Panc1 (cell line): ENCODE measurements around the gene DOK6. TPM values are rescaled to one million over a fixed set of nuclear protein-coding genes. Genes with fewer than 3 reads are reported as not detected.

ENCODE experiments used
- ATAC-seq: fragments of 200-7000 bp; cut with Tn5 transposase; 2 replicates; pipeline ENCODE4 v1.9.1; 2020; ENCODE audit warnings: mild to moderate bottlenecking, moderate library complexity
- BruUV-seq: library from RNA; stranded (reverse); fragments of 400-500 nt; replicated peaks from 2 replicates; lab custom pipeline; 2021; lab: Mats Ljungman, UMichigan
- CTCF ChIA-PET: fragments of 300-600 bp; sonication (Branson Sonifier 250); formaldehyde crosslinking; loops from one replicate; lab custom pipeline; 2022; ENCODE audit warnings: antibody characterized with exemption; lab: Charles Lee
- POLR2A ChIA-PET: fragments of 300-600 bp; sonication (Branson Sonifier 250); formaldehyde crosslinking; loops from one replicate; lab custom pipeline; 2022; ENCODE audit warnings: antibody characterized with exemption; lab: Charles Lee
- DNase-seq: peaks from one replicate; pipeline ENCODE4 v3.0.0-alpha.2; 2010; ENCODE audit warnings: low read depth, low spot score
- H3K27ac ChIP-seq: 2 replicates; pipeline ENCODE4 v1.5.1; 2011; ENCODE audit warnings: mild to moderate bottlenecking, low read length, inconsistent platforms
- H3K27me3 ChIP-seq: fragments of 200-500 bp; sonication (Bioruptor generic); 2 replicates; pipeline ENCODE4 v1.6.0; 2014; ENCODE audit warnings: low read length, inconsistent platforms; ENCODE audit not compliant: control insufficient read depth, insufficient read depth
- H3K36me3 ChIP-seq: fragments of 200-500 bp; sonication (Bioruptor generic); 2 replicates; pipeline ENCODE4 v1.5.1; 2014; ENCODE audit warnings: inconsistent platforms, mild to moderate bottlenecking, low read length, moderate library complexity; ENCODE audit not compliant: control insufficient read depth, insufficient read depth
- H3K4me1 ChIP-seq: 2 replicates; pipeline ENCODE4 v1.5.1; 2011; ENCODE audit warnings: inconsistent platforms, mild to moderate bottlenecking, low read length, moderate library complexity; ENCODE audit not compliant: control insufficient read depth, insufficient read depth
- H3K4me3 ChIP-seq, 2 experiments: 2 replicates each; pipeline ENCODE4 v1.5.1; 2011 to 2012; ENCODE audit warnings: low read depth in 2 of 2, low read length in 2 of 2, mild to moderate bottlenecking in 2 of 2, inconsistent platforms in 1 of 2, moderate library complexity in 1 of 2
- H3K9me3 ChIP-seq: fragments of 200-500 bp; sonication (Bioruptor generic); 2 replicates; pipeline ENCODE4 v1.5.1; 2014; ENCODE audit warnings: low read depth, mild to moderate bottlenecking, inconsistent platforms, low read length, moderate library complexity; ENCODE audit not compliant: control insufficient read depth, insufficient read depth
- CTCF ChIP-seq: fragments of 450-650 bp; IDR thresholded peaks from 2 replicates; pipeline ENCODE4 v1.5.1; 2017; ENCODE audit warnings: mild to moderate bottlenecking
- POLR2AphosphoS5 ChIP-seq: IDR thresholded peaks from 2 replicates; pipeline ENCODE4 v1.6.1; 2012; ENCODE audit warnings: mild to moderate bottlenecking, low read depth, low read length, moderate library complexity
- REST ChIP-seq, 2 experiments: IDR thresholded peaks; 2 replicates each; pipeline ENCODE4 v1.6.1; 2011 to 2012; ENCODE audit warnings: low read depth in 2 of 2, control low read depth in 1 of 2, low read length in 1 of 2, mild to moderate bottlenecking in 1 of 2, moderate library complexity in 1 of 2; ENCODE audit not compliant: insufficient read depth in 1 of 2
- SIN3A ChIP-seq: IDR thresholded peaks from 2 replicates; pipeline ENCODE4 v1.6.1; 2012; ENCODE audit warnings: low read depth, mild to moderate bottlenecking, low read length, moderate library complexity, borderline replicate concordance; ENCODE audit not compliant: insufficient read depth
- TCF7L2 ChIP-seq: IDR thresholded peaks from 2 replicates; pipeline ENCODE4 v1.6.1; 2011; ENCODE audit warnings: mild to moderate bottlenecking, low read depth, low read length, inconsistent platforms
- in situ Hi-C: cut with HindIII; loops from 2 replicates; pipeline ENCODE4 v1.10.0; 2016; ENCODE audit warnings: low sequenced_read_pairs, low pct_unique_long_range_greater_than_20kb
- intact Hi-C: fragments of 100-400 bp; cut with micrococcal nuclease; formaldehyde crosslinking; loops from one replicate; pipeline ENCODE4 v1.10.0; 2022; ENCODE audit not compliant: unreplicated experiment
- total RNA-seq: library from RNA; stranded (reverse); gene quantifications from one replicate; pipeline ENCODE4 v1.2.1, GENCODE V29; 2021; ENCODE audit not compliant: unreplicated experiment

The DOK6 gene
- total RNA-seq, 1 experiment from 2014 or later = not detected

- no peak overlapping the region for H3K27ac ChIP-seq
- CTCF ChIA-PET = interaction anchor here (0.6 kb wide), 1 partner anchor 229 kb away, joined by 4 read pairs; no protein-coding TSS in a partner anchor
- no peaks in the 10 kb centered on the region for H3K36me3 ChIP-seq
- H3K9me3 ChIP-seq = no peaks in the 10 kb centered on the region
- intact Hi-C loops = no loop called here
- no peaks in the 10 kb centered on the region for H3K4me1 ChIP-seq
- no peak for DNase-seq
- POLR2A ChIA-PET = no interaction called here
- in situ Hi-C loops = no loop called here
- TF ChIP-seq TCF7L2 (no peak), REST (IDR thresholded peaks at IDR 0.05; ENCODE audit: insufficient read depth in 1 of 2, low read depth in 2 of 2, low read length in 1 of 2) (no peak), POLR2AphosphoS5 (no peak), CTCF (no peak), SIN3A (no peak)
- no TSS peak for BruUV-seq
- no peaks in the 10 kb centered on the region for H3K27me3 ChIP-seq
- ATAC-seq = no peak
- no peak overlapping the region for H3K4me3 ChIP-seq
These were observed 357.8 kb downstream of the DOK6 start for GRCh38 chr18:69758458-69758857.

- Histone ChIP-seq H3K36me3 (no peaks in the 10 kb centered on the region), H3K27ac (no peak overlapping the region), H3K4me1 (no peaks in the 10 kb centered on the region), H3K27me3 (no peaks in the 10 kb centered on the region), H3K9me3 (no peaks in the 10 kb centered on the region), H3K4me3 (no peak overlapping the region)
- intact Hi-C loops = no loop called here
- in situ Hi-C loops = no loop called here
- TF ChIP-seq SIN3A (no peak), CTCF (no peak), REST (IDR thresholded peaks at IDR 0.05; ENCODE audit: insufficient read depth in 1 of 2, low read depth in 2 of 2, low read length in 1 of 2) (no peak), TCF7L2 (no peak), POLR2AphosphoS5 (no peak)
- CTCF ChIA-PET = no interaction called here
- no peak for ATAC-seq
- DNase-seq = no peak
- POLR2A ChIA-PET = no interaction called here
- BruUV-seq = no TSS peak
These were observed 358.4 kb downstream of the DOK6 start for GRCh38 chr18:69759046-69759445.
